A673 (cell line): ENCODE measurements around the gene FGF22.

ENCODE experiments used
- CTCF ChIP-seq: fragments of 300-800, 200-600 bp; sonication (generic); conservative IDR thresholded peaks from 2 replicates; pipeline ENCODE4 v1.5.1; 2017; ENCODE audit warnings: low read depth, mild to moderate bottlenecking, antibody characterized with exemption, low read length, moderate library complexity, mixed read lengths
- EZH2 ChIP-seq: fragments of 200-600 bp; sonication (generic); IDR thresholded peaks from 2 replicates; pipeline ENCODE4 v1.6.1; 2017; ENCODE audit warnings: borderline replicate concordance, low read depth, mild to moderate bottlenecking, mixed read lengths, antibody characterized with exemption, low read length; ENCODE audit not compliant: poor library complexity, severe bottlenecking

GRCh38 chr19:623974-624373, 15.7 kb upstream of the FGF22 start:
- TF ChIP-seq CTCF (no peak), EZH2 (no peak)
